Measurements from ENCODE around the gene SAC3D1. TPM values are rescaled to one million over a fixed set of nuclear protein-coding genes. Genes with fewer than 3 reads are reported as not detected.

Gene SAC3D1
- total RNA-seq, 6 experiments from 2014 or later, result 4.2 to 13.8 (median 5.8) TPM

GRCh38 chr11:65086809-65087208, 45.8 kb downstream of the SAC3D1 start:
- Histone ChIP-seq H3K4me1 (peaks cover 0 to 16% (median 4%) of the 10 kb centered on the region in 4 donors), H3K36me3 (peaks cover 0 to 23% (median 7%) of the 10 kb centered on the region in 4 donors), H3K4me3 (no peak overlapping the region), H3K27ac (no peak overlapping the region), H3K9me3 (no peaks in the 10 kb centered on the region), H3K27me3 (no peaks in the 10 kb centered on the region)
- ATAC-seq, result no peak
- intact Hi-C loops (cut with DNase I), result no loop called here
- TF ChIP-seq, protein P1, sequence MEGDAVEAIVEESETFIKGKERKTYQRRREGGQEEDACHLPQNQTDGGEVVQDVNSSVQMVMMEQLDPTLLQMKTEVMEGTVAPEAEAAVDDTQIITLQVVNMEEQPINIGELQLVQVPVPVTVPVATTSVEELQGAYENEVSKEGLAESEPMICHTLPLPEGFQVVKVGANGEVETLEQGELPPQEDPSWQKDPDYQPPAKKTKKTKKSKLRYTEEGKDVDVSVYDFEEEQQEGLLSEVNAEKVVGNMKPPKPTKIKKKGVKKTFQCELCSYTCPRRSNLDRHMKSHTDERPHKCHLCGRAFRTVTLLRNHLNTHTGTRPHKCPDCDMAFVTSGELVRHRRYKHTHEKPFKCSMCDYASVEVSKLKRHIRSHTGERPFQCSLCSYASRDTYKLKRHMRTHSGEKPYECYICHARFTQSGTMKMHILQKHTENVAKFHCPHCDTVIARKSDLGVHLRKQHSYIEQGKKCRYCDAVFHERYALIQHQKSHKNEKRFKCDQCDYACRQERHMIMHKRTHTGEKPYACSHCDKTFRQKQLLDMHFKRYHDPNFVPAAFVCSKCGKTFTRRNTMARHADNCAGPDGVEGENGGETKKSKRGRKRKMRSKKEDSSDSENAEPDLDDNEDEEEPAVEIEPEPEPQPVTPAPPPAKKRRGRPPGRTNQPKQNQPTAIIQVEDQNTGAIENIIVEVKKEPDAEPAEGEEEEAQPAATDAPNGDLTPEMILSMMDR (IDR thresholded peaks at IDR 0.05), result no peak
- no peak for TF ChIP-seq POLR2A (IDR thresholded peaks at IDR 0.05)
- no peak for DNase-seq
- 100% methylated on average over 3 of the region's 9 CpGs for WGBS (ENCODE audit: insufficient coverage, low coverage, low lambda C conversion rate, missing lambda C conversion rate)

- H3K27ac ChIP-seq, result no peak overlapping the region
- ATAC-seq, result no peak
- 79% methylated on average over 6 of the region's 11 CpGs for WGBS (ENCODE audit: insufficient coverage, low coverage, low lambda C conversion rate, missing lambda C conversion rate)
- TF ChIP-seq POLR2A (IDR thresholded peaks at IDR 0.05), result no peak
- TF ChIP-seq, protein P1 (IDR thresholded peaks at IDR 0.05), result no peak
- peaks cover 0 to 23% (median 7%) of the 10 kb centered on the region in 4 donors for H3K36me3 ChIP-seq
- no peak overlapping the region for H3K4me3 ChIP-seq
- no peaks in the 10 kb centered on the region for H3K9me3 ChIP-seq
- intact Hi-C loops (cut with DNase I), result no loop called here
- H3K27me3 ChIP-seq, result no peaks in the 10 kb centered on the region
- peaks cover 0 to 16% (median 4%) of the 10 kb centered on the region in 4 donors for H3K4me1 ChIP-seq
- DNase-seq, result no peak
These were observed 46.2 kb downstream of the SAC3D1 start for GRCh38 chr11:65087216-65087615.

- ATAC-seq, result no peak
- no peak overlapping the region for H3K4me3 ChIP-seq
- DNase-seq, result no peak
- H3K27ac ChIP-seq, result no peak overlapping the region
- peaks cover 0 to 23% (median 7%) of the 10 kb centered on the region in 4 donors for H3K36me3 ChIP-seq
- no peaks in the 10 kb centered on the region for H3K9me3 ChIP-seq
- WGBS (ENCODE audit: insufficient coverage, low coverage, low lambda C conversion rate, missing lambda C conversion rate), result 96% methylated on average over 4 of the region's 15 CpGs
- intact Hi-C loops (cut with DNase I), result no loop called here
- H3K27me3 ChIP-seq, result no peaks in the 10 kb centered on the region
- TF ChIP-seq, protein P1 (IDR thresholded peaks at IDR 0.05), result no peak
- no peak for TF ChIP-seq POLR2A (IDR thresholded peaks at IDR 0.05)
- peaks cover 0 to 16% (median 4%) of the 10 kb centered on the region in 4 donors for H3K4me1 ChIP-seq
These were observed 46.8 kb downstream of the SAC3D1 start for GRCh38 chr11:65087827-65088226.

DNA sequence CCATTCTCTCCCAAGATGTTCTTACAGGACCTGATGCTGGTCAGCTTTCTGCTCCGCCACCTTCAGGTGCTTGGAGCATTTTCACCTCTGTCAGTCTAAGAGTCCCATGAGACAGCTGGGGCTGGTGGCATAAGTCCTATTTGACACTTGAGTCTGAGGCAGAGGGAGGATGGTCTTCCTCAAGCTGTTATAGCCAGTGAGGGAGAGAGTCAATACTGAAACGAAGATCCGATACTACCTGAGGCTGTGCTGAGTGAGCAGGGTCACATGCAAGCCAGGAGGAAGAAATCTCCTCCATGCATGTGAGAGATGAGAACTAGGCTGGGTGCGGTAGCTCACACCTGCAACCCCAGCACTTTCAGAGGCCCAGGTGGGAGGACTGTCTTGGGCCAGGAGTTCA, 48.6 kb downstream of the SAC3D1 start:
- ATAC-seq (no peak), DNase-seq (no peak)
- TF ChIP-seq, protein P1 (IDR thresholded peaks at IDR 0.05), result no peak
- TF ChIP-seq POLR2A (IDR thresholded peaks at IDR 0.05), result no peak
- Histone ChIP-seq H3K4me1 (peaks cover 0 to 9% (median 3%) of the 10 kb centered on the region in 4 donors), H3K9me3 (no peaks in the 10 kb centered on the region), H3K36me3 (peaks cover 0 to 23% (median 7%) of the 10 kb centered on the region in 4 donors), H3K27ac (no peak overlapping the region), H3K27me3 (no peaks in the 10 kb centered on the region), H3K4me3 (no peak overlapping the region)
- intact Hi-C loops (cut with DNase I), result no loop called here
- WGBS (ENCODE audit: insufficient coverage, low coverage, low lambda C conversion rate, missing lambda C conversion rate), result 89% methylated on average over 3 of the region's 4 CpGs

DNA sequence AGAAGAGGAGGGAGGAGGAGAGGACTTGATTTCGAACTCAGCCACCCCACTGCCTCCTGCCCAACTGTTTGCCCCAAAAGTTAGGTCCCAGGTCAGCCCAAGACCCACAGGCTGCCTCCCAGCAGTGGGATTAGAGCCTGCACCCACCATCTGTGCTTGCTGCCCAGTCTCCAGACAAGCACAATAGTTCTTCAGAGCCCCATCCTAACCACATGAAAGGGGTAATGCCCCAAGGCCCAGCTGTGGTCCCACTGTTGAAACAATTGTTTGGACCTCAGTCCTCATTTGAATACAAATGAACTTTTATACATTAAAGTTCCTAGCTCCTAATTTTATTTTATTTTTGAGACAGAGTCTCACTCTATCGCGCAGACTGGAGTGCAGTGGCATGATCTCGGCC, 49.6 kb downstream of the SAC3D1 start:
- peaks cover 0 to 2% (median 0%) of the 10 kb centered on the region in 4 donors for H3K4me1 ChIP-seq
- no peak overlapping the region for H3K27ac ChIP-seq
- no peaks in the 10 kb centered on the region for H3K27me3 ChIP-seq
- DNase-seq (no peak), ATAC-seq (no peak)
- no peaks in the 10 kb centered on the region for H3K9me3 ChIP-seq
- peaks cover 0 to 18% (median 7%) of the 10 kb centered on the region in 4 donors for H3K36me3 ChIP-seq
- WGBS (ENCODE audit: insufficient coverage, low coverage, low lambda C conversion rate, missing lambda C conversion rate), result 98% methylated on average over 4 of the region's 4 CpGs
- TF ChIP-seq POLR2A (IDR thresholded peaks at IDR 0.05), result no peak
- TF ChIP-seq, protein P1 (IDR thresholded peaks at IDR 0.05), result no peak
- intact Hi-C loops (cut with DNase I), result no loop called here
- H3K4me3 ChIP-seq, result no peak overlapping the region

Data from right lobe of liver (tissue), 6 donors.